Measurements from ENCODE around the gene CEP295NL. TPM values are rescaled to one million over a fixed set of nuclear protein-coding genes. Genes with fewer than 3 reads are reported as not detected.
A peak's percentile ranks its signal among the peaks of the same experiment; 100 is the strongest.

CEP295NL gene
- total RNA-seq, 1 experiment from 2014 or later = 0.20 TPM

DNA sequence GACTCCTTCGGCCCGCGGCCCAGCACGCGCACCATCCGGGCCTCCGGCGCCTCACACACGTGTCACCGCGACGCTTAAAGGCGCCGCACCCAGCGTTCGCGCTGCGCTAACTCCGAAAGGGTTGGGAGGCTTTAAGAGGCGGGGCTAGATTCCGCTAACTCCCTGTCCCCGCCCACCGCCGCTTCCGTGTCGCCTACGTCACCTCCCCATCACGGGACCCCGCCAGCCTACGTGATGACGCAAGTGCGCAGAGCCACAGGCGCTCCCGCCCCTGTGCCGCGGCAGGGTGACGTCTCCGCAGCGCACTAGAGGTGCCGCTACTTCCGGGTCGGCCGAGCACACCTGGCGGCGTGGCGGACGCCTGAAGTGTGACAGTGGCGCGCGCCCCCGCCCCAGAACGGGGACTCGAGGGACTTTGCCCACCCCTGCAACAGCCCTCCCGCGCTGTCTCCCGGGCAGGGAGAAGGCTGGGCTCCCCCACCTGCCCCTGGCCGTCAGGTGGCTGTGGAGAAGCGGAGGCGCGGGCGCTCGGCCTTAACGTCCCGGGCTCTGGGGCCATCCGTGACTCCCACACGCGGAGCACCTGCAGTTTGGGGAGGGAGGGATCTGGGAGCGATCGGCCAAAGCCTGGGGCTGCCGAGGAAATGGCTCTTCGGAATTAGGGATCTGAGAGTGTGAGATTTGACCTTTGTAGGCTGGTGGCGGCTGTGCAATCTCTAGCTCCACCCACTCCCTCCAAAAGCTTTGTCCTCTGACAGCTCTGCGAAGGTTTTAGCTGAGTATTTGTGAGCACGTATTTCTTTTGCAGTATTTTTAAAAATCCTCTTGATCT, 62.0 kb downstream of the CEP295NL start, which contains the start of gene USP36:
TSS of gene USP36 (minus strand) at position 35 of the 832 bp plus-strand sequence. CDS start 4,451 bp downstream, outside the sequence.
- DNase-seq (ENCODE audit: extremely low read depth, low read depth) = peak; percentile 99

Other genes with a start within 250 kb of the CEP295NL start
- gene CYTH1, start 120.9 kb downstream of the CEP295NL start, total RNA-seq (2014; rRNA removed; shearing (Covaris generic)) = 40.1 and 40.2 TPM in 2 replicates
- 49.0 and 55.5 TPM in 2 replicates for gene USP36, start 62.4 kb downstream of the CEP295NL start, total RNA-seq (2014; rRNA removed; shearing (Covaris generic))
- gene TIMP2, start 22.2 kb upstream of the CEP295NL start, total RNA-seq (2014; rRNA removed; shearing (Covaris generic)) = 24.1 and 25.4 TPM in 2 replicates
- 383 and 441 TPM in 2 replicates for gene LGALS3BP, start 76.7 kb upstream of the CEP295NL start, total RNA-seq (2014; rRNA removed; shearing (Covaris generic))
- 36.1 and 38.4 TPM in 2 replicates for gene CANT1, start 106.6 kb upstream of the CEP295NL start, total RNA-seq (2014; rRNA removed; shearing (Covaris generic))
- gene C1QTNF1, start 121.0 kb upstream of the CEP295NL start, total RNA-seq (2014; rRNA removed; shearing (Covaris generic)) = 0.22 TPM in 1 of 2 replicates, not detected in the other
- 4.4 and 8.5 TPM in 2 replicates for gene ENGASE, start 171.6 kb upstream of the CEP295NL start, total RNA-seq (2014; rRNA removed; shearing (Covaris generic))

Measured in NCI-H460 (cell line).